IMR-90 (cell line): Measurements from ENCODE around the gene NCKAP5. TPM values are rescaled to one million over a fixed set of nuclear protein-coding genes. Genes with fewer than 3 reads are reported as not detected.
A peak's percentile ranks its signal among the peaks of the same experiment; 100 is the strongest.

Source experiments
- ATAC-seq: fragments of 200-7000 bp; cut with Tn5 transposase; 2 replicates; pipeline ENCODE4 v1.9.1; 2020; ENCODE audit warnings: low read depth, mild to moderate bottlenecking, moderate library complexity
- BruUV-seq: library from RNA; stranded (reverse); fragments of 400-500 nt; replicated peaks from 2 replicates; lab custom pipeline; 2021; lab: Mats Ljungman, UMichigan
- CTCF ChIA-PET: fragments of 300-600 bp; formaldehyde crosslinking; extraction: SDS; loops from one replicate; lab custom pipeline; 2021; ENCODE audit warnings: antibody characterized with exemption; lab: Yijun Ruan, JAX
- POLR2A ChIA-PET: fragments of 300-600 bp; sonication (Branson Sonifier 250); formaldehyde crosslinking; loops from one replicate; lab custom pipeline; 2022; ENCODE audit warnings: antibody characterized with exemption; ENCODE audit not compliant: unreplicated experiment; lab: Charles Lee
- DNase-seq: peaks from one replicate; pipeline ENCODE4 v3.0.0; 2013
- H2AFZ ChIP-seq: replicated peaks from 2 replicates; pipeline ENCODE3; 2013; ENCODE audit warnings: low read length, mild to moderate bottlenecking; ENCODE audit not compliant: poor library complexity
- H2AK5ac ChIP-seq: 2 replicates; pipeline ENCODE4 v1.6.1; 2013; ENCODE audit warnings: low read depth, low read length, inconsistent platforms
- H2AK9ac ChIP-seq: replicated peaks from 2 replicates; pipeline ENCODE3; 2013; ENCODE audit warnings: mild to moderate bottlenecking, low read depth, low read length, moderate library complexity; ENCODE audit not compliant: poor library complexity
- H2BK120ac ChIP-seq: 2 replicates; pipeline ENCODE4 v1.6.1; 2013; ENCODE audit warnings: low read depth, low read length, inconsistent platforms
- H2BK15ac ChIP-seq: 3 replicates; pipeline ENCODE4 v1.6.1; 2013; ENCODE audit warnings: low read depth, low read length, inconsistent platforms
- H2BK20ac ChIP-seq: 2 replicates; pipeline ENCODE4 v1.6.1; 2013; ENCODE audit warnings: low read depth, mild to moderate bottlenecking, inconsistent platforms, low read length, moderate library complexity
- H2BK5ac ChIP-seq: 2 replicates; pipeline ENCODE4 v1.6.1; 2013; ENCODE audit warnings: mild to moderate bottlenecking, low read depth, low read length, inconsistent platforms; ENCODE audit not compliant: poor library complexity, severe bottlenecking
- H3K14ac ChIP-seq: replicated peaks from 2 replicates; pipeline ENCODE4 v1.6.1; 2013; ENCODE audit warnings: low read depth, low read length, inconsistent platforms
- H3K18ac ChIP-seq: 2 replicates; pipeline ENCODE4 v1.6.1; 2013; ENCODE audit warnings: low read depth, low read length, control low read depth
- H3K23ac ChIP-seq: 2 replicates; pipeline ENCODE4 v1.6.1; 2013; ENCODE audit warnings: low read depth, low read length, inconsistent platforms
- H3K27ac ChIP-seq: 2 replicates; pipeline ENCODE4 v1.5.1; 2013; ENCODE audit warnings: mild to moderate bottlenecking, control low read depth, low read length; ENCODE audit not compliant: insufficient read depth
- H3K27me3 ChIP-seq: 2 replicates; pipeline ENCODE4 v1.6.1; 2013; ENCODE audit warnings: low read length; ENCODE audit not compliant: control insufficient read depth, insufficient read depth
- H3K36me3 ChIP-seq: 2 replicates; pipeline ENCODE4 v1.6.1; 2013; ENCODE audit warnings: low read length, mixed read lengths; ENCODE audit not compliant: control insufficient read depth, insufficient read depth
- H3K4ac ChIP-seq: 2 replicates; pipeline ENCODE4 v1.6.1; 2013; ENCODE audit warnings: low read depth, low read length, inconsistent platforms
- H3K4me1 ChIP-seq: 2 replicates; pipeline ENCODE4 v1.6.1; 2013; ENCODE audit warnings: low read length, mixed read lengths; ENCODE audit not compliant: control insufficient read depth, insufficient read depth
- H3K4me2 ChIP-seq: 2 replicates; pipeline ENCODE4 v1.6.1; 2013; ENCODE audit warnings: low read depth, mild to moderate bottlenecking, control low read depth, low read length, moderate library complexity
- H3K4me3 ChIP-seq: 2 replicates; pipeline ENCODE4 v1.5.1; 2013; ENCODE audit warnings: low read depth, mild to moderate bottlenecking, control low read depth, low read length, moderate library complexity; ENCODE audit not compliant: insufficient read depth
- H3K56ac ChIP-seq: 2 replicates; pipeline ENCODE4 v1.6.1; 2013; ENCODE audit warnings: low read length, inconsistent platforms; ENCODE audit not compliant: insufficient read depth; ENCODE audit errors: extremely low read depth
- H3K79me1 ChIP-seq, 2 experiments: 2 replicates each; pipeline ENCODE4 v1.6.1; 2013; ENCODE audit warnings: low read length in 2 of 2, inconsistent platforms in 1 of 2, low read depth in 1 of 2
- H3K9ac ChIP-seq: 2 replicates; pipeline ENCODE4 v1.6.1; 2013; ENCODE audit warnings: low read depth, low read length, control low read depth
- H3K9me1 ChIP-seq: 2 replicates; pipeline ENCODE4 v1.6.1; 2013; ENCODE audit warnings: low read length, inconsistent platforms; ENCODE audit not compliant: insufficient read depth
- H3K9me3 ChIP-seq: 2 replicates; pipeline ENCODE4 v1.6.1; 2013; ENCODE audit warnings: low read length; ENCODE audit not compliant: control insufficient read depth, insufficient read depth
- H4K20me1 ChIP-seq: 2 replicates; pipeline ENCODE4 v1.6.1; 2013; ENCODE audit warnings: low read length, inconsistent platforms; ENCODE audit not compliant: insufficient read depth
- H4K5ac ChIP-seq: 2 replicates; pipeline ENCODE4 v1.6.1; 2013; ENCODE audit warnings: mild to moderate bottlenecking, low read depth, low read length, control low read depth
- H4K8ac ChIP-seq, 2 experiments: 2 replicates each; pipeline ENCODE4 v1.6.1; 2013; ENCODE audit warnings: low read depth in 2 of 2, low read length in 2 of 2, control low read depth in 1 of 2, inconsistent platforms in 1 of 2
- H4K91ac ChIP-seq: 2 replicates; pipeline ENCODE4 v1.6.1; 2013; ENCODE audit warnings: low read depth, low read length, inconsistent platforms; ENCODE audit not compliant: insufficient read depth
- BHLHE40 ChIP-seq: fragments of 150-350 bp; IDR thresholded peaks from 2 replicates; pipeline ENCODE4 v1.6.1; 2016; ENCODE audit warnings: mild to moderate bottlenecking, low read depth, low read length
- CEBPB ChIP-seq: IDR thresholded peaks from 2 replicates; pipeline ENCODE4 v1.6.1; 2012; ENCODE audit warnings: low read depth, low read length, improper control_type of control experiment
- CHD1 ChIP-seq: IDR thresholded peaks from 2 replicates; pipeline ENCODE4 v1.6.1; 2012; ENCODE audit warnings: low read depth, low read length, improper control_type of control experiment
- CTCF ChIP-seq: conservative IDR thresholded peaks from 2 replicates; pipeline ENCODE4 v1.5.1; 2012; ENCODE audit warnings: mild to moderate bottlenecking, low read depth, low read length, improper control_type of control experiment
- ELK1 ChIP-seq: fragments of 150-350 bp; IDR thresholded peaks from 2 replicates; pipeline ENCODE4 v1.6.1; 2016; ENCODE audit warnings: low read depth, mild to moderate bottlenecking, low read length, moderate library complexity, borderline replicate concordance
- MAFK ChIP-seq: IDR thresholded peaks from 2 replicates; pipeline ENCODE4 v1.6.1; 2012; ENCODE audit warnings: low read depth, low read length, improper control_type of control experiment
- MAZ ChIP-seq: IDR thresholded peaks from 2 replicates; pipeline ENCODE4 v1.6.1; 2012; ENCODE audit warnings: low read depth, mild to moderate bottlenecking, low read length, improper control_type of control experiment, moderate library complexity, borderline replicate concordance
- MXI1 ChIP-seq: IDR thresholded peaks from 2 replicates; pipeline ENCODE4 v1.6.1; 2012; ENCODE audit warnings: low read depth, mild to moderate bottlenecking, low read length, moderate library complexity, borderline replicate concordance
- NFE2L2 ChIP-seq: fragments of 150-350 bp; IDR thresholded peaks from 2 replicates; pipeline ENCODE4 v1.6.1; 2016; ENCODE audit warnings: low read depth, mild to moderate bottlenecking, low read length
- RAD21 ChIP-seq: IDR thresholded peaks from 2 replicates; pipeline ENCODE4 v1.6.1; 2012; ENCODE audit warnings: low read length, improper control_type of control experiment
- RCOR1 ChIP-seq: IDR thresholded peaks from 2 replicates; pipeline ENCODE4 v1.6.1; 2012; ENCODE audit warnings: mild to moderate bottlenecking, low read length, improper control_type of control experiment; ENCODE audit not compliant: insufficient replicate concordance
- USF2 ChIP-seq: fragments of 150-350 bp; IDR thresholded peaks from 2 replicates; pipeline ENCODE4 v1.6.1; 2017; ENCODE audit warnings: mild to moderate bottlenecking, antibody characterized with exemption, low read length, low read depth
- WGBS, 2 experiments: methylation state at CpG; one replicate each; pipeline versions ENCODE4 v1.1.5 to v1.1.7; 2013; ENCODE audit warnings: missing lambda C conversion rate in 2 of 2; ENCODE audit not compliant: insufficient read length in 1 of 2; ENCODE audit errors: extremely low coverage in 2 of 2; 5-methylcytosine and 5-hydroxymethylcytosine counted together
- dilution Hi-C: fragments of 300-500 bp; cut with HindIII; formaldehyde crosslinking; loops from one replicate; pipeline ENCODE4 v1.14.3; 2018; ENCODE audit warnings: low sequenced_read_pairs; ENCODE audit not compliant: unreplicated experiment
- in situ Hi-C: fragments of 300-500 bp; cut with MboI; formaldehyde crosslinking; loops from 3 replicates; pipeline ENCODE4 v1.14.3; 2019; ENCODE audit warnings: low sequenced_read_pairs, inconsistent platforms, mixed read lengths
- intact Hi-C: fragments of 100-400 bp; cut with micrococcal nuclease; formaldehyde crosslinking; loops from 2 replicates; pipeline ENCODE4 v1.10.0; 2022
- polyA plus RNA-seq, 3 experiments: library from polyadenylated mRNA; depleted of rRNA; stranded (reverse); fragments of >200 nt; gene quantifications; 2 replicates each; pipeline ENCODE4 v1.2.3, GENCODE V29; 2012; ENCODE audit warnings: low replicate concordance in 1 of 3
- total RNA-seq: library from RNA; depleted of rRNA; stranded (reverse); fragments of >200 nt; gene quantifications from 2 replicates; pipeline ENCODE4 v1.2.3, GENCODE V29; 2012

Gene NCKAP5
- total and polyA plus RNA-seq, 2 of the 4 experiments (the other 2 are of a cell fraction): 2.7 to 3.9 TPM

- Histone ChIP-seq H2AK9ac (no peak overlapping the region), H3K14ac (no peak overlapping the region; the same call in 1 of the 2 replicates), H3K4me3 (no peak overlapping the region), H3K4me1 (peaks cover 6% of the 10 kb centered on the region), H3K36me3 (no peaks in the 10 kb centered on the region), H3K9me1 (peaks cover 5% of the 10 kb centered on the region), H3K18ac (no peak overlapping the region), H4K5ac (no peak overlapping the region), H3K9ac (no peak overlapping the region), H4K91ac (no peak overlapping the region), H2AK5ac (peak overlapping the region; percentile 11; the same call in 1 of the 2 replicates), H2BK120ac (no peak overlapping the region), H2BK20ac (peak overlapping the region; percentile 10; the same call in 1 of the 2 replicates), H2BK15ac (no peak overlapping the region), H4K20me1 (no peaks in the 10 kb centered on the region), H2AFZ (peak overlapping the region; percentile 5), H3K27ac (no peak overlapping the region), H3K56ac (no peak overlapping the region), H3K23ac (no peak overlapping the region), H3K4me2 (no peak overlapping the region), H3K4ac (no peak overlapping the region), H4K8ac (no peak overlapping the region; a peak in 1 of 4 replicates), H3K79me1 (no peaks in the 10 kb centered on the region), H3K9me3 (no peaks in the 10 kb centered on the region), H2BK5ac (no peak overlapping the region), H3K27me3 (no peaks in the 10 kb centered on the region)
- in situ Hi-C loops: no loop called here
- ATAC-seq: no peak
- dilution Hi-C loops: no loop called here
- CTCF ChIA-PET: no interaction called here
- no peak for TF ChIP-seq RCOR1
- no peak for TF ChIP-seq CTCF
- TF ChIP-seq MAZ: no peak
- no peak for TF ChIP-seq RAD21
- no peak for TF ChIP-seq ELK1
- no peak for TF ChIP-seq CHD1
- TF ChIP-seq CEBPB: no peak
- TF ChIP-seq NFE2L2: no peak
- TF ChIP-seq BHLHE40: no peak
- TF ChIP-seq USF2: no peak
- no peak for TF ChIP-seq MXI1
- no peak for TF ChIP-seq MAFK
- no TSS peak for BruUV-seq
- POLR2A ChIA-PET: no interaction called here
- no peak for DNase-seq
- intact Hi-C loops: loop anchor here (10.0 kb wide), 1 partner anchor 213 kb away; no protein-coding TSS in a partner anchor
- WGBS, 2 experiments: 88% methylated on average over 5 of the region's 8 CpGs; no CpG with 5 or more reads in 1 of the 2 experiments
Measured at GRCh38 chr2:133407341-133407740, 160.9 kb downstream of the NCKAP5 start.
